ENCODE results near the gene AP2M1. TPM values are rescaled to one million over a fixed set of nuclear protein-coding genes. Genes with fewer than 3 reads are reported as not detected.
A peak's percentile ranks its signal among the peaks of the same experiment; 100 is the strongest.

AP2M1 gene
- total RNA-seq, 1 donor: 427 TPM

- no peaks in the 10 kb centered on the region for H4K20me1 ChIP-seq (ENCODE audit: insufficient read depth, low read length)
Observed at GRCh38 chr3:184227481-184227935, 52.9 kb downstream of the AP2M1 start.

GRCh38 chr3:184228376-184229137 is 53.9 kb downstream of the AP2M1 start:
- H3K4me2 ChIP-seq (ENCODE audit: insufficient read depth, low read length): no peak overlapping the region
- no peaks in the 10 kb centered on the region for H3K9me3 ChIP-seq (ENCODE audit: low read depth, low read length)
- no peaks in the 10 kb centered on the region for H4K20me1 ChIP-seq (ENCODE audit: insufficient read depth, low read length)
- peaks cover 62% of the 10 kb centered on the region for H3K27me3 ChIP-seq (ENCODE audit: insufficient read depth, low read length)
- no peak overlapping the region for H3K4me3 ChIP-seq (ENCODE audit: insufficient read depth, low read length)
- H2AFZ ChIP-seq (ENCODE audit: low read length): no peak overlapping the region
- H3K79me2 ChIP-seq (ENCODE audit: insufficient read depth, low read length): no peaks in the 10 kb centered on the region
- no peak for DNase-seq (ENCODE audit: insufficient read length, low spot score, missing footprints)
- no peak overlapping the region for H3K27ac ChIP-seq (ENCODE audit: low read depth, low read length)
- no peak for TF ChIP-seq CTCF (IDR thresholded peaks at IDR 0.05; ENCODE audit: extremely low read depth, low read depth, low read length)
- no peaks in the 10 kb centered on the region for H3K36me3 ChIP-seq (ENCODE audit: insufficient read depth, low read length)
- no peaks in the 10 kb centered on the region for H3K4me1 ChIP-seq (ENCODE audit: insufficient read depth, low read length)

More at GRCh38 chr3:184227481-184227935, 52.9 kb downstream of the AP2M1 start:
- H3K9me3 ChIP-seq (ENCODE audit: low read depth, low read length): no peaks in the 10 kb centered on the region
- no peaks in the 10 kb centered on the region for H3K4me1 ChIP-seq (ENCODE audit: insufficient read depth, low read length)
- peaks cover 56% of the 10 kb centered on the region for H3K27me3 ChIP-seq (ENCODE audit: insufficient read depth, low read length)
- TF ChIP-seq CTCF (IDR thresholded peaks at IDR 0.05; ENCODE audit: extremely low read depth, low read depth, low read length): peak; percentile 65
- no peak overlapping the region for H3K4me2 ChIP-seq (ENCODE audit: insufficient read depth, low read length)
- no peak overlapping the region for H3K27ac ChIP-seq (ENCODE audit: low read depth, low read length)
- H2AFZ ChIP-seq (ENCODE audit: low read length): no peak overlapping the region
- no peaks in the 10 kb centered on the region for H3K79me2 ChIP-seq (ENCODE audit: insufficient read depth, low read length)
- H3K36me3 ChIP-seq (ENCODE audit: insufficient read depth, low read length): no peaks in the 10 kb centered on the region
- peak; percentile 96 for DNase-seq (ENCODE audit: insufficient read length, low spot score, missing footprints)
- no peak overlapping the region for H3K4me3 ChIP-seq (ENCODE audit: insufficient read depth, low read length)

- DNase-seq (ENCODE audit: insufficient read length, low spot score, missing footprints): peak; percentile 98
- peaks cover 65% of the 10 kb centered on the region for H3K27me3 ChIP-seq (ENCODE audit: insufficient read depth, low read length)
- no peaks in the 10 kb centered on the region for H3K36me3 ChIP-seq (ENCODE audit: insufficient read depth, low read length)
- H3K9me3 ChIP-seq (ENCODE audit: low read depth, low read length): no peaks in the 10 kb centered on the region
- no peaks in the 10 kb centered on the region for H4K20me1 ChIP-seq (ENCODE audit: insufficient read depth, low read length)
- no peaks in the 10 kb centered on the region for H3K4me1 ChIP-seq (ENCODE audit: insufficient read depth, low read length)
- peak within 1 kb of the TSS; percentile 49 for H3K4me3 ChIP-seq (ENCODE audit: insufficient read depth, low read length)
- no peak for TF ChIP-seq CTCF (IDR thresholded peaks at IDR 0.05; ENCODE audit: extremely low read depth, low read depth, low read length)
- H3K4me2 ChIP-seq (ENCODE audit: insufficient read depth, low read length): peak within 1 kb of the TSS; percentile 48
- no peaks in the 10 kb centered on the region for H3K79me2 ChIP-seq (ENCODE audit: insufficient read depth, low read length)
- no peak within 1 kb of the TSS for H2AFZ ChIP-seq (ENCODE audit: low read length)
- no peak within 1 kb of the TSS for H3K27ac ChIP-seq (ENCODE audit: low read depth, low read length)
Observed at GRCh38 chr3:184229394-184230080, 54.9 kb downstream of the AP2M1 start, which contains the start of gene VWA5B2. VWA5B2 (plus strand) TSS chr3:184229585; CDS start chr3:184230529, 944 bp downstream.

GRCh38 chr3:184230081-184230602 is 55.5 kb downstream of the AP2M1 start:
- Histone ChIP-seq H3K9me3 (ENCODE audit: low read depth, low read length) (no peaks in the 10 kb centered on the region), H3K27me3 (ENCODE audit: insufficient read depth, low read length) (peaks cover 65% of the 10 kb centered on the region), H3K27ac (ENCODE audit: low read depth, low read length) (no peak overlapping the region), H3K79me2 (ENCODE audit: insufficient read depth, low read length) (no peaks in the 10 kb centered on the region), H3K4me2 (ENCODE audit: insufficient read depth, low read length) (no peak overlapping the region), H2AFZ (ENCODE audit: low read length) (no peak overlapping the region), H4K20me1 (ENCODE audit: insufficient read depth, low read length) (no peaks in the 10 kb centered on the region), H3K36me3 (ENCODE audit: insufficient read depth, low read length) (no peaks in the 10 kb centered on the region), H3K4me3 (ENCODE audit: insufficient read depth, low read length) (no peak overlapping the region), H3K4me1 (ENCODE audit: insufficient read depth, low read length) (no peaks in the 10 kb centered on the region)
- DNase-seq (ENCODE audit: insufficient read length, low spot score, missing footprints): peak; percentile 78
- no peak for TF ChIP-seq CTCF (IDR thresholded peaks at IDR 0.05; ENCODE audit: extremely low read depth, low read depth, low read length)

Measured in osteoblast (primary cell).